ENCODE results near the gene CDC25B. TPM values are rescaled to one million over a fixed set of nuclear protein-coding genes. Genes with fewer than 3 reads are reported as not detected.

Gene CDC25B
- total and polyA plus RNA-seq, 4 experiments from 2014 or later: 25.9 to 420 (median 233) TPM

- no peaks in the 10 kb centered on the region for H3K9me3 ChIP-seq (ENCODE audit: control insufficient read depth in 1 of 2, low read length in 2 of 2)
- CTCF ChIA-PET (ENCODE audit: partially characterized antibody): interaction anchor here (3.5 kb wide), 1 partner anchor 14 kb away, joined by 36 read pairs; no protein-coding TSS in a partner anchor
- peak overlapping the region; percentile 68 for H3K27ac ChIP-seq (ENCODE audit: low read depth, low read length)
- peaks cover 52% of the 10 kb centered on the region for H3K4me1 ChIP-seq (ENCODE audit: insufficient read depth, low read length)
- intact Hi-C loops (cut with micrococcal nuclease): loop anchor here (2.0 kb wide), 1 partner anchor 28 kb away; no protein-coding TSS in a partner anchor
- peaks cover 26% of the 10 kb centered on the region for H3K36me3 ChIP-seq (ENCODE audit: insufficient read depth, low read length)
- POLR2A ChIA-PET (ENCODE audit: partially characterized antibody): interaction anchor here (2.3 to 3.0 kb wide), 2 partner anchors 10 to 29 kb away, joined by 19 to 36 read pairs; partner anchors contain the start of genes ADISSP and CENPB
- peaks cover 47 to 53% of the 10 kb centered on the region in 2 donors for H3K36me3 Mint-ChIP-seq
- peak overlapping the region; percentile 92 to 99 (median 96) for H3K27ac Mint-ChIP-seq
- H3K4me1 Mint-ChIP-seq: peaks cover 24 to 68% (median 43%) of the 10 kb centered on the region in 4 donors
- DNase-seq: no peak
- peak overlapping the region; percentile 98 to 100 (median 100) for H3K4me3 Mint-ChIP-seq
- no peaks in the 10 kb centered on the region for H3K27me3 Mint-ChIP-seq
- no peaks in the 10 kb centered on the region for H3K9me3 Mint-ChIP-seq
- H3K4me3 ChIP-seq (ENCODE audit: low read length in 2 of 2): peak overlapping the region; percentile 94 to 97
- H3K27me3 ChIP-seq (ENCODE audit: insufficient read depth, low read length): no peaks in the 10 kb centered on the region
Observed at GRCh38 chr20:3797226-3797545, 1.1 kb downstream of the CDC25B start.

- H3K36me3 ChIP-seq (ENCODE audit: insufficient read depth, low read length): peaks cover 32% of the 10 kb centered on the region
- peak; percentile 41 to 78 (median 53) for DNase-seq
- intact Hi-C loops (cut with micrococcal nuclease): loop anchor here (2.0 kb wide), 1 partner anchor 29 kb away; no protein-coding TSS in a partner anchor
- Mint-ChIP-seq H3K36me3 (peaks cover 53 to 59% of the 10 kb centered on the region in 2 donors), H3K27me3 (no peaks in the 10 kb centered on the region), H3K27ac (peak overlapping the region; percentile 92 to 99 (median 96)), H3K9me3 (no peaks in the 10 kb centered on the region), H3K4me1 (peaks cover 28 to 74% (median 48%) of the 10 kb centered on the region in 4 donors), H3K4me3 (peak overlapping the region; percentile 98 to 100 (median 100))
- H3K27me3 ChIP-seq (ENCODE audit: insufficient read depth, low read length): no peaks in the 10 kb centered on the region
- POLR2A ChIA-PET (ENCODE audit: partially characterized antibody): interaction anchor here (0.7 to 3.7 kb wide), 4 partner anchors 10 to 1100 kb away, joined by 3 to 37 read pairs (median 28); partner anchors contain the start of genes ADISSP and CENPB
- CTCF ChIA-PET (ENCODE audit: partially characterized antibody): interaction anchor here (3.5 kb wide), 1 partner anchor 13 kb away, joined by 36 read pairs; no protein-coding TSS in a partner anchor
- peaks cover 58% of the 10 kb centered on the region for H3K4me1 ChIP-seq (ENCODE audit: insufficient read depth, low read length)
- H3K4me3 ChIP-seq (ENCODE audit: low read length in 2 of 2): peak overlapping the region; percentile 94 to 97
- no peaks in the 10 kb centered on the region for H3K9me3 ChIP-seq (ENCODE audit: control insufficient read depth in 1 of 2, low read length in 2 of 2)
- H3K27ac ChIP-seq (ENCODE audit: low read depth, low read length): peak overlapping the region; percentile 68
Observed at GRCh38 chr20:3797592-3798372, 1.7 kb downstream of the CDC25B start.

- no peaks in the 10 kb centered on the region for H3K9me3 Mint-ChIP-seq
- H3K9me3 ChIP-seq (ENCODE audit: control insufficient read depth in 1 of 2, low read length in 2 of 2): no peaks in the 10 kb centered on the region
- ChIA-PET POLR2A (ENCODE audit: partially characterized antibody) (interaction anchor here (0.7 to 3.7 kb wide), 7 partner anchors 11 to 1100 kb away, joined by 3 to 37 read pairs (median 5); partner anchors contain the start of genes ADISSP and CENPB), CTCF (ENCODE audit: partially characterized antibody) (interaction anchor here (3.3 kb wide), 1 partner anchor 21 kb away, joined by 25 read pairs; the partner anchor contains the start of gene AP5S1)
- no peaks in the 10 kb centered on the region for H3K27me3 Mint-ChIP-seq
- peak overlapping the region; percentile 68 for H3K27ac ChIP-seq (ENCODE audit: low read depth, low read length)
- H3K4me3 Mint-ChIP-seq: peak overlapping the region; percentile 98 to 100 (median 100)
- peaks cover 59 to 65% of the 10 kb centered on the region in 2 donors for H3K36me3 Mint-ChIP-seq
- peaks cover 64% of the 10 kb centered on the region for H3K4me1 ChIP-seq (ENCODE audit: insufficient read depth, low read length)
- peaks cover 30 to 80% (median 53%) of the 10 kb centered on the region in 4 donors for H3K4me1 Mint-ChIP-seq
- H3K27me3 ChIP-seq (ENCODE audit: insufficient read depth, low read length): no peaks in the 10 kb centered on the region
- peak in 1 of 5 donors; percentile 49 for DNase-seq
- H3K36me3 ChIP-seq (ENCODE audit: insufficient read depth, low read length): peaks cover 38% of the 10 kb centered on the region
- H3K4me3 ChIP-seq (ENCODE audit: low read length in 2 of 2): peak overlapping the region; percentile 94 to 97
- intact Hi-C loops (cut with micrococcal nuclease): no loop called here
- peak overlapping the region; percentile 92 to 99 (median 96) for H3K27ac Mint-ChIP-seq
Observed at GRCh38 chr20:3798373-3798768, 2.3 kb downstream of the CDC25B start.

- CTCF ChIA-PET (ENCODE audit: partially characterized antibody): interaction anchor here (1.2 to 3.3 kb wide), 4 partner anchors 9 to 30 kb away, joined by 3 to 25 read pairs (median 4); partner anchors contain the start of gene AP5S1
- Histone ChIP-seq H3K4me3 (ENCODE audit: low read length in 2 of 2) (peak overlapping the region; percentile 42 to 94), H3K36me3 (ENCODE audit: insufficient read depth, low read length) (peaks cover 43% of the 10 kb centered on the region), H3K27ac (ENCODE audit: low read depth, low read length) (peak overlapping the region; percentile 68), H3K9me3 (ENCODE audit: control insufficient read depth in 1 of 2, low read length in 2 of 2) (no peaks in the 10 kb centered on the region), H3K27me3 (ENCODE audit: insufficient read depth, low read length) (no peaks in the 10 kb centered on the region), H3K4me1 (ENCODE audit: insufficient read depth, low read length) (peaks cover 69% of the 10 kb centered on the region)
- Mint-ChIP-seq H3K4me1 (peaks cover 32 to 85% (median 57%) of the 10 kb centered on the region in 4 donors), H3K36me3 (peaks cover 64 to 70% of the 10 kb centered on the region in 2 donors), H3K4me3 (peak overlapping the region; percentile 98 to 100 (median 100)), H3K27me3 (no peaks in the 10 kb centered on the region), H3K27ac (peak overlapping the region; percentile 92 to 99 (median 96)), H3K9me3 (no peaks in the 10 kb centered on the region)
- intact Hi-C loops (cut with micrococcal nuclease): no loop called here
- POLR2A ChIA-PET (ENCODE audit: partially characterized antibody): interaction anchor here (0.9 to 3.7 kb wide), 9 partner anchors 11 to 239 kb away, joined by 3 to 37 read pairs (median 5); partner anchors contain the start of genes ADISSP and CENPB
- DNase-seq: no peak
Observed at GRCh38 chr20:3798908-3799248, 2.8 kb downstream of the CDC25B start.

GRCh38 chr20:3800256-3800877 lies 4.3 kb downstream of the CDC25B start:
- peaks cover 36 to 91% (median 59%) of the 10 kb centered on the region in 4 donors for H3K4me1 Mint-ChIP-seq
- Histone ChIP-seq H3K4me1 (ENCODE audit: insufficient read depth, low read length) (peaks cover 77% of the 10 kb centered on the region), H3K27me3 (ENCODE audit: insufficient read depth, low read length) (no peaks in the 10 kb centered on the region), H3K9me3 (ENCODE audit: control insufficient read depth in 1 of 2, low read length in 2 of 2) (no peaks in the 10 kb centered on the region), H3K4me3 (ENCODE audit: low read length in 2 of 2) (no peak overlapping the region), H3K36me3 (ENCODE audit: insufficient read depth, low read length) (peaks cover 58% of the 10 kb centered on the region), H3K27ac (ENCODE audit: low read depth, low read length) (peak overlapping the region; percentile 68)
- H3K36me3 Mint-ChIP-seq: peaks cover 75 to 83% of the 10 kb centered on the region in 2 donors
- peak overlapping the region; percentile 20 to 100 (median 99) for H3K4me3 Mint-ChIP-seq
- peak overlapping the region; percentile 61 to 99 (median 95) for H3K27ac Mint-ChIP-seq
- intact Hi-C loops (cut with micrococcal nuclease): no loop called here
- no peaks in the 10 kb centered on the region for H3K9me3 Mint-ChIP-seq
- no peaks in the 10 kb centered on the region for H3K27me3 Mint-ChIP-seq
- ChIA-PET CTCF (ENCODE audit: partially characterized antibody) (interaction anchor here (0.5 to 3.3 kb wide), 8 partner anchors 11 to 32 kb away, joined by 3 to 25 read pairs (median 4); partner anchors contain the start of gene AP5S1), POLR2A (ENCODE audit: partially characterized antibody) (interaction anchor here (1.2 to 3.7 kb wide), 8 partner anchors 9 to 101 kb away, joined by 4 to 37 read pairs (median 8); partner anchors contain the start of genes ADISSP and CENPB)
- DNase-seq: no peak

- H3K4me1 ChIP-seq (ENCODE audit: insufficient read depth, low read length): peaks cover 81% of the 10 kb centered on the region
- peak overlapping the region in 1 of 8 donors; percentile 13 for H3K4me3 Mint-ChIP-seq
- H3K27ac Mint-ChIP-seq: peak overlapping the region; percentile 62 to 99 (median 92)
- H3K4me3 ChIP-seq (ENCODE audit: low read length in 2 of 2): no peak overlapping the region
- intact Hi-C loops (cut with micrococcal nuclease): no loop called here
- H3K36me3 Mint-ChIP-seq: peaks cover 80 to 85% of the 10 kb centered on the region in 2 donors
- peaks cover 39 to 91% (median 61%) of the 10 kb centered on the region in 4 donors for H3K4me1 Mint-ChIP-seq
- no peaks in the 10 kb centered on the region for H3K9me3 Mint-ChIP-seq
- H3K9me3 ChIP-seq (ENCODE audit: control insufficient read depth in 1 of 2, low read length in 2 of 2): no peaks in the 10 kb centered on the region
- DNase-seq: no peak
- no peaks in the 10 kb centered on the region for H3K27me3 Mint-ChIP-seq
- ChIA-PET CTCF (ENCODE audit: partially characterized antibody) (interaction anchor here (0.5 to 3.3 kb wide), 3 partner anchors 12 to 19 kb away, joined by 3 to 25 read pairs (median 4); partner anchors contain the start of gene AP5S1), POLR2A (ENCODE audit: partially characterized antibody) (interaction anchor here (1.2 to 3.7 kb wide), 5 partner anchors 10 to 91 kb away, joined by 4 to 37 read pairs (median 8); partner anchors contain the start of gene CENPB)
- peak overlapping the region; percentile 68 for H3K27ac ChIP-seq (ENCODE audit: low read depth, low read length)
- H3K36me3 ChIP-seq (ENCODE audit: insufficient read depth, low read length): peaks cover 63% of the 10 kb centered on the region
- H3K27me3 ChIP-seq (ENCODE audit: insufficient read depth, low read length): no peaks in the 10 kb centered on the region
Observed at GRCh38 chr20:3800878-3801260, 4.8 kb downstream of the CDC25B start.

Data from CD4-positive, alpha-beta memory T cell (primary cell).